ENCODE results near the gene C3orf62. TPM values are rescaled to one million over a fixed set of nuclear protein-coding genes. Genes with fewer than 3 reads are reported as not detected.
A peak's percentile ranks its signal among the peaks of the same experiment; 100 is the strongest.

The C3orf62 gene
- total and polyA plus RNA-seq, 9 of the 15 experiments (the other 6 are each of a cell fraction or from before 2014, with no cell fraction given) = 1.3 to 5.7 (median 3.4) TPM

DNA sequence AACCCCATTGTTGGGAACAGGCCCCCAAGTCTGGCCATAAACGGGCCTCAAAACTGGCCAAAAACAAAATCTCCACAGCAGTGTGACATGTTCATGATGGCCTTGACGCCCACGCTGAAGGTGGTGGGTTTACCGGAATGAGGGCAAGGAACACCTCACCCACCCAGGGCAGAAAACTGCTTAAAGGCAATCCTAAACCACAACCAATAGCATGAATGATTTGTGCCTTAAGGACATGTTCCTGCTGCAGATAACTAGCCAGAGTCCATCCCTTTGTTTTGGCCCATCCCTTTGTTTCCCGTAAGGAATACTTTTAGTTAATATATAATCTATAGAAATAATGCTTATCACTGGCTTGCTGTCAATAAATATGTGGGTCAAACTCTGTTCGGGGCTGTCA is 57.9 kb downstream of the C3orf62 start:
- intact Hi-C loops (cut with micrococcal nuclease) (no loop called here), in situ Hi-C loops (cut with MboI) (no loop called here)
- DNase-seq (ENCODE audit: extremely low read depth in 1 of 4, low spot score in 3 of 4) (no peak), FAIRE-seq (no peak), ATAC-seq (no peak)
- peak overlapping the region; percentile 74; the same call in 1 of the 2 replicates for H2AFZ ChIP-seq (ENCODE audit: low read depth, low read length)
- no peaks in the 10 kb centered on the region for H4K20me1 ChIP-seq (replicated peaks; ENCODE audit: control insufficient read depth, insufficient read depth, low read length)
- peaks cover 0 to 7% of the 10 kb centered on the region in 2 experiments; a peak in 3 of 5 replicates for H3K4me1 ChIP-seq (replicated peaks in 1 of 2; ENCODE audit: control insufficient read depth in 2 of 2, insufficient read depth in 2 of 2, low read length in 2 of 2)
- WGBS (ENCODE audit: insufficient coverage, low coverage, missing lambda C conversion rate) = 88% methylated on average over 4 of the region's 6 CpGs
- no TSS peak for BruUV-seq (replicated peaks)
- H3K9me3 ChIP-seq (replicated peaks; ENCODE audit: control insufficient read depth, insufficient read depth, low read depth, low read length) = no peaks in the 10 kb centered on the region; the same call in 1 of the 2 replicates
- H3K9me1 ChIP-seq (ENCODE audit: control insufficient read depth, insufficient read depth, low read length) = no peaks in the 10 kb centered on the region
- POLR2A ChIA-PET = no interaction called here
- no peak overlapping the region for H3K4me2 ChIP-seq (ENCODE audit: insufficient read depth, low read length)
- no peak for TF ChIP-seq YBX1 (IDR thresholded peaks at IDR 0.05)
- no peak for TF ChIP-seq ZKSCAN8 (CRISPR knock-in tag; IDR thresholded peaks at IDR 0.05)
- no peak for TF ChIP-seq RNF2 (IDR thresholded peaks at IDR 0.05)
- TF ChIP-seq ZNF197 (CRISPR knock-in tag; IDR thresholded peaks at IDR 0.05; ENCODE audit: low read depth) = no peak
- TF ChIP-seq RFX7 (CRISPR knock-in tag; IDR thresholded peaks at IDR 0.05) = no peak
- no peak for TF ChIP-seq SNIP1 (IDR thresholded peaks at IDR 0.05; ENCODE audit: low read depth)
- no peak for TF ChIP-seq SREBF2 (CRISPR knock-in tag; IDR thresholded peaks at IDR 0.05)
- TF ChIP-seq, protein P1, sequence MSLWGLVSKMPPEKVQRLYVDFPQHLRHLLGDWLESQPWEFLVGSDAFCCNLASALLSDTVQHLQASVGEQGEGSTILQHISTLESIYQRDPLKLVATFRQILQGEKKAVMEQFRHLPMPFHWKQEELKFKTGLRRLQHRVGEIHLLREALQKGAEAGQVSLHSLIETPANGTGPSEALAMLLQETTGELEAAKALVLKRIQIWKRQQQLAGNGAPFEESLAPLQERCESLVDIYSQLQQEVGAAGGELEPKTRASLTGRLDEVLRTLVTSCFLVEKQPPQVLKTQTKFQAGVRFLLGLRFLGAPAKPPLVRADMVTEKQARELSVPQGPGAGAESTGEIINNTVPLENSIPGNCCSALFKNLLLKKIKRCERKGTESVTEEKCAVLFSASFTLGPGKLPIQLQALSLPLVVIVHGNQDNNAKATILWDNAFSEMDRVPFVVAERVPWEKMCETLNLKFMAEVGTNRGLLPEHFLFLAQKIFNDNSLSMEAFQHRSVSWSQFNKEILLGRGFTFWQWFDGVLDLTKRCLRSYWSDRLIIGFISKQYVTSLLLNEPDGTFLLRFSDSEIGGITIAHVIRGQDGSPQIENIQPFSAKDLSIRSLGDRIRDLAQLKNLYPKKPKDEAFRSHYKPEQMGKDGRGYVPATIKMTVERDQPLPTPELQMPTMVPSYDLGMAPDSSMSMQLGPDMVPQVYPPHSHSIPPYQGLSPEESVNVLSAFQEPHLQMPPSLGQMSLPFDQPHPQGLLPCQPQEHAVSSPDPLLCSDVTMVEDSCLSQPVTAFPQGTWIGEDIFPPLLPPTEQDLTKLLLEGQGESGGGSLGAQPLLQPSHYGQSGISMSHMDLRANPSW (CRISPR knock-in tag; IDR thresholded peaks at IDR 0.05) = no peak
- TF ChIP-seq, protein P2, sequence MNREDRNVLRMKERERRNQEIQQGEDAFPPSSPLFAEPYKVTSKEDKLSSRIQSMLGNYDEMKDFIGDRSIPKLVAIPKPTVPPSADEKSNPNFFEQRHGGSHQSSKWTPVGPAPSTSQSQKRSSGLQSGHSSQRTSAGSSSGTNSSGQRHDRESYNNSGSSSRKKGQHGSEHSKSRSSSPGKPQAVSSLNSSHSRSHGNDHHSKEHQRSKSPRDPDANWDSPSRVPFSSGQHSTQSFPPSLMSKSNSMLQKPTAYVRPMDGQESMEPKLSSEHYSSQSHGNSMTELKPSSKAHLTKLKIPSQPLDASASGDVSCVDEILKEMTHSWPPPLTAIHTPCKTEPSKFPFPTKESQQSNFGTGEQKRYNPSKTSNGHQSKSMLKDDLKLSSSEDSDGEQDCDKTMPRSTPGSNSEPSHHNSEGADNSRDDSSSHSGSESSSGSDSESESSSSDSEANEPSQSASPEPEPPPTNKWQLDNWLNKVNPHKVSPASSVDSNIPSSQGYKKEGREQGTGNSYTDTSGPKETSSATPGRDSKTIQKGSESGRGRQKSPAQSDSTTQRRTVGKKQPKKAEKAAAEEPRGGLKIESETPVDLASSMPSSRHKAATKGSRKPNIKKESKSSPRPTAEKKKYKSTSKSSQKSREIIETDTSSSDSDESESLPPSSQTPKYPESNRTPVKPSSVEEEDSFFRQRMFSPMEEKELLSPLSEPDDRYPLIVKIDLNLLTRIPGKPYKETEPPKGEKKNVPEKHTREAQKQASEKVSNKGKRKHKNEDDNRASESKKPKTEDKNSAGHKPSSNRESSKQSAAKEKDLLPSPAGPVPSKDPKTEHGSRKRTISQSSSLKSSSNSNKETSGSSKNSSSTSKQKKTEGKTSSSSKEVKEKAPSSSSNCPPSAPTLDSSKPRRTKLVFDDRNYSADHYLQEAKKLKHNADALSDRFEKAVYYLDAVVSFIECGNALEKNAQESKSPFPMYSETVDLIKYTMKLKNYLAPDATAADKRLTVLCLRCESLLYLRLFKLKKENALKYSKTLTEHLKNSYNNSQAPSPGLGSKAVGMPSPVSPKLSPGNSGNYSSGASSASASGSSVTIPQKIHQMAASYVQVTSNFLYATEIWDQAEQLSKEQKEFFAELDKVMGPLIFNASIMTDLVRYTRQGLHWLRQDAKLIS (CRISPR knock-in tag; IDR thresholded peaks at IDR 0.05) = no peak
- TF ChIP-seq TAF7 (tag; IDR thresholded peaks at IDR 0.05) = no peak
- TF ChIP-seq IRF2 (CRISPR knock-in tag; IDR thresholded peaks at IDR 0.05) = no peak
- H3K27ac ChIP-seq (ENCODE audit: extremely low read depth, low read depth, low read length) = peak overlapping the region; percentile 58; the same call in 1 of the 3 replicates
- H3K79me2 ChIP-seq (ENCODE audit: control insufficient read depth, insufficient read depth, low read length) = no peaks in the 10 kb centered on the region
- no peaks in the 10 kb centered on the region for H3K36me3 ChIP-seq (ENCODE audit: control insufficient read depth, insufficient read depth, low read length)
- CTCF ChIA-PET (ENCODE audit: low intra/inter-chr PET ratio) = no interaction called here
- H3K27me3 ChIP-seq (ENCODE audit: control insufficient read depth in 2 of 2, insufficient read depth in 2 of 2, low read length in 2 of 2) = no peaks in the 10 kb centered on the region
- H3K9ac ChIP-seq (ENCODE audit: insufficient read depth in 1 of 2, low read depth in 2 of 2, low read length in 2 of 2) = no peak overlapping the region
- no peak overlapping the region for H3K4me3 ChIP-seq
